ENCODE data around the gene ARL10.

DNA sequence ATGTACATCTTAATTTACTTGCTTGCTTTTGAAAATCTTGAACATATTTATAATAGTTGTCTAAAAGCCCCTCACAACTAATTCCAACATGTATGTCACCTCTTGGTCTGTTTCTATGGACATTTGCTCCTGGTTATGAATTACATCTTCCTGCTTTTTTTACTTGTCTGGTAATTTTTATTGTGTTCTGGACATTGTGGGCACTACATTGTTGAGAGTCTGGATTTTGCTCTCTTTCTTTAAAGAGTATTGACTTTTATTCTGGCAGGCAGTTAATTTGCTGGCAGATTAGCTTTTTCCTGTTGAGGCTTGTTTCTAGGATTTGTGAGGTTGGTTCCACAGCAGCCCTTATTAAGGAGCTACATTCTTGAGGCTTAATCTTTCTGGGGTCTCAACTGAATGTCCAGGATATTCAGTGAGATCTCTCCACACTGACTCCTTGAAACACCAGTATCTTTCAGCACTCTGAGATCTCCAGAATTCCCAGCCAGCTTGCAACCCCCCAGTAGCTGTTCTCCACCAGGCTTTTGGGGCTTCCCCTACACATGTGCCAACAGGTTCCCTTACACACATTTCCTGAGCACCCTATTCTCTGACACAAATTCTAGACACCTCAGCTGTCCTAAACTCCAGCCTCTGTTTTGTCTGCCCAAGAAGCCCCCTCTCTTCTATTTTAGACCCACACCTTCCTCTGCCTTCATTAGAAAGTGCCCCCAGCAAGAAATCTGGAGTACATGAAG is 31.1 kb upstream of the ARL10 start:
- no peak for TF ChIP-seq POLR2AphosphoS5 (IDR thresholded peaks at IDR 0.05)
- TF ChIP-seq, protein P1, sequence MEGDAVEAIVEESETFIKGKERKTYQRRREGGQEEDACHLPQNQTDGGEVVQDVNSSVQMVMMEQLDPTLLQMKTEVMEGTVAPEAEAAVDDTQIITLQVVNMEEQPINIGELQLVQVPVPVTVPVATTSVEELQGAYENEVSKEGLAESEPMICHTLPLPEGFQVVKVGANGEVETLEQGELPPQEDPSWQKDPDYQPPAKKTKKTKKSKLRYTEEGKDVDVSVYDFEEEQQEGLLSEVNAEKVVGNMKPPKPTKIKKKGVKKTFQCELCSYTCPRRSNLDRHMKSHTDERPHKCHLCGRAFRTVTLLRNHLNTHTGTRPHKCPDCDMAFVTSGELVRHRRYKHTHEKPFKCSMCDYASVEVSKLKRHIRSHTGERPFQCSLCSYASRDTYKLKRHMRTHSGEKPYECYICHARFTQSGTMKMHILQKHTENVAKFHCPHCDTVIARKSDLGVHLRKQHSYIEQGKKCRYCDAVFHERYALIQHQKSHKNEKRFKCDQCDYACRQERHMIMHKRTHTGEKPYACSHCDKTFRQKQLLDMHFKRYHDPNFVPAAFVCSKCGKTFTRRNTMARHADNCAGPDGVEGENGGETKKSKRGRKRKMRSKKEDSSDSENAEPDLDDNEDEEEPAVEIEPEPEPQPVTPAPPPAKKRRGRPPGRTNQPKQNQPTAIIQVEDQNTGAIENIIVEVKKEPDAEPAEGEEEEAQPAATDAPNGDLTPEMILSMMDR (IDR thresholded peaks at IDR 0.05): no peak
- no peak for TF ChIP-seq POLR2A (IDR thresholded peaks at IDR 0.05)
